ENCODE data around the gene SETD4.

The SETD4 gene

DNA sequence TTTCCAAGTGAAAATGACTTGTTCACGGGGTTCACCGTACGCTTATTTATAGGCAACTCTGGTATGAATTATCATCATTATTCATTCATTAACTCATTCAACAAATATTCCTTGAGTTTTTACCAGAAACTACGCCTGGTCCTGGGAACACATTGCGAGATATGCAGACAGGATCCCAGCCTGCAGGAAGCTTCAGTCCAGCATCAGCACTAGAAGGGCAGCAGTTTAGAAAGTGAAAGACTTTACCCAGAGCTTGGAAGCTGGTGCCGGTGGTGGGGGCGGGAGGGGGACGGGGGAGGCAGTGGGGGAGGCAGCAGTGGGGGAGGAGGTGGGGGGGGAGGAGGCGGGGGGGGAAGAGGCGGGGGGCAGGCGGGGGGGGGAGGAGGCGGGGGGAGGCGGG, 55.9 kb downstream of the SETD4 start:
- no peak for DNase-seq

- no peak for DNase-seq
Observed at GRCh38 chr21:36003776-36004175, 56.5 kb downstream of the SETD4 start.

GRCh38 chr21:35996217-35996616, 64.1 kb downstream of the SETD4 start:
- no peak for DNase-seq

DNA sequence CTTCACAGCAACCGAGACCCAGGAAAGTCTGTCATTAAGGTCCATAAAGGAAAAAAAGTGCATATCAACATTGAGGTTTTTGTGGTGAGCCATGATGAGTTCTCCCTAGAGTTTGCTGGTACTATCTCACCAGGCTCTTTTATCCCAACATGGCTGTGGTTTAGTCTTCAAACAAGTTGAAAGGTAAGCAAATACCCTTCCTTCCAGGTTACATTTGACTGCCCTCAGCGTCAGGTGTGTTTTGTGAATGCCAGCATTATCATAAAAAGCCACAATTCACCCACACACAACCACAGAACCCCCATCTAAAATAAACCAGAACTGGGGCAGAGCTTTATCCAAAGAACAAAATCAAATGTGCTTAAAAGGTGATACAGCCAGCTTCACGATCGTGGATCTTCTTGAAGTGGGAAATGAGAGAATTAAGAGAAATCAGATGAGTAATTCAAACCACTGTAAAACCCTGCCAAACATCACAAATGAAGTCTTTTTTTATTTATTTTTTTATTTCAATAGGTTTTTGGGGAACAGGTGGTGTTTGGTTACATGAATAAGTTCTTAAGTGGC, 64.7 kb downstream of the SETD4 start:
- DNase-seq, result no peak

DNA sequence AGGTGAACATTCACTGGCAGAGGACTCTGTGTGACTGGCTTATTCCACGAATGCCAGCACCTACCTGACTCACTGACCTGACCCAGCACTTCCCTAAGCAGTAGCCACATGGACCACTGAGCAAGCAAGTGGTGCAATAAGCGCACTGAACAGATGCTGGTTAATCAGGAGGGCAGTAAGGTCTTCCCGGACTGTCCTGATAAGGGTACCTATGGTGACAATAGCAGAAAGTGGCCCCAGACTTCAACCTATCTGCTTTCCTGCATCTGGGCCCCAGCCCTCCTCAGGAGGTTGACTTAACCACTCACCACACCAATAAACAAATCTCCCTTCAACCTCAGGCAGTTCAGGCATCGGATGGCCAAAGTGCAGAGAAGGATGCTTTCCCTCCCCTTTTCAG, 65.7 kb downstream of the SETD4 start:
- no peak for DNase-seq

- no peak for DNase-seq
Observed at GRCh38 chr21:35993875-35994490, 66.3 kb downstream of the SETD4 start.

GRCh38 chr21:35991131-35991530, 69.2 kb downstream of the SETD4 start:
- DNase-seq, result no peak

- no peak for DNase-seq
Observed at GRCh38 chr21:35990609-35991008, 69.7 kb downstream of the SETD4 start.

DNA sequence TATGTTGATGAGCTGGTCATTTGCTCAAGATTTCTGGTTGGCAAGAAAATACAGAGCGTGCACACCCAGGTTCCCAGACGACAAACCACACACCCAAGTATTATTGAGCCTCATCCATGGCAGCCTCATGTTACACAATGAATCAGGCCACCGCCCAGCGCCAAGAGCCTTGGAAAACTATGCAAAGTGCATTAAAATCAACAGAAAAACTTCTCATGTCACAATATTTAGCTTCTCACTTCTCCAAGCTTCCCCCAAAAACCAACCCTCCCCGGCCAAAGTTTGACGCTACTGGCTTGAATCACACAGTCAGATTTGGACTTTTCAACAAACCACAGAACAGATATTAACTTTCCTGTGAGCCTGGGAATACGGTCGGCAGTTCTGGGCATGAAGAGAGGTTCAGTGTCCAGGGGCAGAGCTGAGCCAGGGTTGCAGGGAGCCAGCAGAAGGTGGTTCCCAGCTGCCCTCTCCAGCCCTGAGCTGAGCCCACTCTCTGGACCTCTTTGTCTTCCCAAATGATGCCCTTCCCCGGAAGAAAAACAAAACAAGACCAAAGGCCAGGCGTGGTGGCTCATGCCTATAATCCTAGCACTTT, 71.1 kb downstream of the SETD4 start:
- no peak for DNase-seq

GRCh38 chr21:35988416-35989137, 71.7 kb downstream of the SETD4 start:
- peak; percentile 76 to 80 for DNase-seq

DNA sequence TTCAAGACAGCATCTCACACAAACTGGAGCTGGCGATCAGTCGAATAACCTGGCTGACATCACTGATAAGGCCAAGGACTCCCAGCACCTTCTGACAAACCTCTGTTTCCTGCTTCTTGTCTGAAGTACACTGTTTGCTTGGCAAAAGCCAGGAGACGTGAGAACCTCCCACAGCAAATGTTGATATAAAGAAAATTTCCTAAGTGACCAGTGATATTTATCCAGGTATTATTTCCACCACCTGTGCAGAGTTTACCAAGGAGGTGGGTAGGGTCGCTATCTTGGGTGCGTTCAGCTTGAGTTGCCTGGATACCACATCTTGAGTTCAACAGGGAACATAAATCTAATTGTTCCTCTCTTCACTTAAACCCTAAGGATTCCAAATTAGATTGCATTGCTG, 72.9 kb downstream of the SETD4 start:
- DNase-seq, result no peak

GRCh38 chr21:35984654-35985361, 75.5 kb downstream of the SETD4 start:
- no peak for DNase-seq
